Erythroblast (primary cell): ENCODE data around the gene TP53AIP1.

Source experiments
- GATA1 ChIP-seq: IDR thresholded peaks from 2 replicates; pipeline ENCODE4 v1.6.1; 2011; ENCODE audit warnings: low read depth, mild to moderate bottlenecking, control low read depth, low read length, moderate library complexity
- POLR2A ChIP-seq: IDR thresholded peaks from 2 replicates; pipeline ENCODE4 v1.6.1; 2011; ENCODE audit warnings: mild to moderate bottlenecking, low read length

GRCh38 chr11:128901653-128902514, 40.8 kb downstream of the TP53AIP1 start:
- TF ChIP-seq POLR2A (no peak), GATA1 (no peak)
